Inflammatory macrophage treated with lipopolysaccharide for 4 hours (primary cell): ENCODE results near the gene ANGPT4.

ENCODE experiments used
- DNase-seq: peaks from one replicate; pipeline ENCODE4 v3.0.0-alpha.2; 2020

Gene ANGPT4

DNA sequence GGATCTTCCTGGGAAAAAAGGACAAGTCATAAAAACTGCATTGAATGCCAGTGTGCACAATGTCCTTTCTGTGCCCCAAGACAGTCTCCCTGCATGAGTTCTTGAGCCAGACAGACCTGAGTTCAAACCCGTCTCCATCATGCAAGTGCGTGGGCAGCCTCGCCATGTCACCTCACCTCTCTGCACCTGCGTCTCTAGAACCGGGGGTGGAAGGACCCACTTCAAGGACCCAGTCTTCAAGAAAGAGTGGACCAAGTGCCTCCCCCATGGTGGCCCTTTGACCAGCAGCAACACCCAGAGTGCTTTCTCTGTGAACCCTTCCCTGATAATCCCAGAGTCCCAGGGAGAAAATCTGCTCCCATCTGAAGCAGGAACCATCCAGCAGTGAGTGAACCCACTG is 23.5 kb upstream of the ANGPT4 start:
- no peak for DNase-seq

DNA sequence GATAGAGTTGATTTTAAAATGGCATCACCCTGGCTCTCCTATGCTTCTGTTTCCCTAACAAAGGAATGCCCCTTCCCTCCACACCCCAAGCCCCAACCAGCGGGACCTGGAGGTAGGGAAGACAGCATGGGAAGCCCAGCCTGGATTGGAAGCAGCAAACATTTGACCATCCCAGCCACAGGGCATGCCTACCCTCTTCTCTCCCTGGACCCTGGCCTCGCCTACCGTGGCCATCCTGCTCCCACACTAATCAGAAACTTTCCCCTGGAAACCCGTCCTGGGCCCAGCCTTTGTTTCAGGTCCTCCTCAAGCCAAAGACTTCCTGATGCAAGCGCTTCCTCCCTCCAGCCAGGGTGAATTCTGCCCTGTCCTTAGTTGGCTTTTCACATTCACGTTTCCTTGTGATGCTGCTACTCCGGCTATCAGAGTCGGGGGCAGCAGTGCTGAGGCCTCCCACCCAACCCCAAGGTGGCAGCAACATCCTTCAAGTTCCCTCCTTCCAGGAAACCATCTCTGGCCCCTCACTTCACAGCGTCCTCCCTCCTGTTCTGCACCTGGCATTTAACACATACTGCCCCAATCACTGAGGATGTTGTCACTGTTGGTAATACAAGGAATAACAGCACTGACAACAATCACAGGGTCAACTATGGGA is 18.2 kb upstream of the ANGPT4 start:
- no peak for DNase-seq

DNA sequence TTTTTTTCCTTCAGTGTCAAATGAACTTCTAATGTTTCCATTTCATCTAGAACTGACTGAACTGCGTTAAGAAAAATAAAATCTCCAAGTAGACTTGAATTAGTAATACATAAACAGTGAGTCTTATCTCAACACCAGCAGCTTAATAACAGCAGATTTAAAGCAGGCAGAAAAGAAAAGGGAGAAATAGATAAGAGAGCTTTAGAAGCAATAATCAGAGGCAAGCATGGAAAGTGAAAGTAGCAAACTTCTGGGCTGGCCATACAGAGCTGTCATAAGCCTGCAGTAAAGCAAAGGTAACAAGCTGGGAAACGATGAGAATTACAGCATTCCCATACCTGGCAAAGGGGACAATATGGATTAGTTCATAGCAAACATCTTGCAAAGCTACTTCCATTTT is 16.9 kb upstream of the ANGPT4 start:
- DNase-seq: no peak

DNA sequence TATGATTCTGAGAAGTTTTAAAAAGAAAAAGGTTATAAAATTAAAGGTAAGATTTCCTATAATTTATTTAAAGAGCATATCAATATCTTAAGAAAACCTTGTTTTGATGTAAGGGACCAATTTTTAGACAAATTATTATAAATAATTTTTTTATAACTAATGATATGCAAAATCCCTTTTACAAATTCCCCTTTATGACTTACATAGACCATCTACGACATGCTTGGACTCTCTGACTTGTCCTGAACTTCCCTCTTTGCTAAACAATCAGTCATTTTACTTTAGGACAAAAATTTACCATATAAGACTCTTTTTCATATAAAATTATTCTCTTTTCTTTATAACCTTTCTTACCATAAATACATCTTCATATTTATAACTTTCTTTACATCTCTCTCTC is 15.3 kb upstream of the ANGPT4 start:
- DNase-seq: no peak

DNA sequence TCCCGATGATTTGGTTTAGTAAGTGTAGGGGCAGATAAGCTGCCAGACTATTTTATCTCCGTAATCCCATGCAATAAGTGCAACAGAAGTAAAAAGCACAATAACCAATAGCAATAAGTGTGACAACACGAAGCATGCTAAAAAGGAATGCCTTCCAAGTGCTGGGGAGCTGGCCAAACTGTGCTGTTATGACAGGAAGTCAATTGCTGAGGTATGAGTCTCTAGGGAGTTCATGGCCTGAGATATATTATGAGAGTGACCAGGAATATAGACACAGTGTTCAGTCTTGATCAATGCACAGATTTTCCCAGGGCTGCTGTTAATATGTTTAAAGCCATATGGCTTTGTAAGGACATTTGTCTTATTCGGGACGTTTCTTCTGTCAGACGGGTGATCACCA is 10.5 kb upstream of the ANGPT4 start:
- DNase-seq: no peak

DNA sequence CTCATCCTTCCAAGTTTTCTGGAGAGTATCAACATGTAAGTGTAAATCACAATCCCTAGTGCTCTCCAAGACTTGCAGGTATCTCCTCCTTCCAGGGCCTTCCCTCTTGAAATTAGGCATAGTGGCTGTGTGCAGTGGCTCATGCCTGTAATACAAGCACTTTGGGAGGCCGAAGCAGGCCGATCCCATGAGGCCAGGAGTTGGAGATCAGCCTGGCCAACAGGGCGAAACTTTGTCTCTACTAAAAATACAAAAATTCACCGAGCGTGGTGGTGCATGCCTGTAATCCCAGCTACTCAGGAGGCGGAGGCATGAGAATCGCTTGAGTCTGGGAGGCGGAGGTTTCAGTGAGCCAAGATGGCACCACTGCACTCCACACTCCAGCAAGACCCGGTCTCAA is 9.4 kb upstream of the ANGPT4 start:
- no peak for DNase-seq

DNA sequence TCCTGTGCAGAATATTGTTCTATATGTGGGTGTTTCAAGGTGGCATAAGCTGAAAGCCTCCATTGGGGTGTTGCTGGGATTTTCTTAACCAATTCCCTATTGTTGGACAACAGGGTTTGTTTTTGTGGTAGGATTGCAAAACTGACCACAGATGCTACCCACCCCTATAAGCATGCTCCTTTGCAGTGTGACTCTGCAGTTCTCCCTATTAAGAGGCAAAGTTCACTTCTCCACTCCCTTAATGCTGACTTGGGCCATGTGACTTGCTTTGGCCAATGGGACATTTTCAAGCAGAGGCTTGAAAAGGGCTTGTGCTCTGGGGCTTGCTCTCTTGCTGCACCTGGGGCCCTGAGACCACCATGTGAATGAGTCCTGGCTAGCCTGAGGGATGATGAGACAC is 8.5 kb upstream of the ANGPT4 start:
- peak; percentile 74 for DNase-seq

DNA sequence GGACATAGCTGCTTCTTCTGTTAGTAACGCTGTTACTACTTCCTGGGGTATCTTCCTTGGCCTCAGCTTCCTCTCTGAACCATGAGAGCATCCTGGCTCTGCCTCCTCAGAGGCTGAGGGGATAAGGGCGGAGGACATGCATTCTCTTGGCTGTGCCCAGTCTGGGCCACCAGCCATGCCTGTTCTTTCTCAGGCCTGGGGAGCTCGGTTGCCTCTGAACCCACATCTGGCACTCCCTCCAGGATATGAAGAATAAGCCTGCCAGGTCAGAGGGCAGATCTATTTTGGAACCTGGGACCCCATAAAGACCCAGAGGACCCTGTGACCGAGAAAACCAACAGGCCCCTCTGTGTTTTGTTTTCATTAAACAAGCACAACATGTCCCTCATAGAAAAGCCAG is 6.6 kb upstream of the ANGPT4 start:
- DNase-seq: no peak

DNA sequence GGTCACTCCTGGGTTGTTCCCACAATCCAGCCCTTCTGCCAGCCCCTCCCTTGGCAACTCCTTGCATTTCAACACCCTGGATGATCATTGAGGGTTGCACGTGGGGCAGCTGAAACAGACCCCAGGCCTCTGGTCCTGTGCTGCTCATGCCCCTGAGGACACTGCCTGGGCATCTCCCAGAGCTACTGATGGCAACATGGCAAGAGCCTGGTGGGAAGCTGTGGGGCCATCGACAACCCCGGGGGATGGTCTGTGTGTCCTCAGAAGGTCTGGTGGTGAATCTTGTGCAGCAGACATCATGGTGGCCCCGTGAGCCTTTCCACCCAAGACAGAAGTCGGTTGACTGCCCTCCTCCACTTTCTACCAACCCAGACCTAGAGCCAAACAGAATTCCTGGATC is 4.9 kb upstream of the ANGPT4 start:
- no peak for DNase-seq

DNA sequence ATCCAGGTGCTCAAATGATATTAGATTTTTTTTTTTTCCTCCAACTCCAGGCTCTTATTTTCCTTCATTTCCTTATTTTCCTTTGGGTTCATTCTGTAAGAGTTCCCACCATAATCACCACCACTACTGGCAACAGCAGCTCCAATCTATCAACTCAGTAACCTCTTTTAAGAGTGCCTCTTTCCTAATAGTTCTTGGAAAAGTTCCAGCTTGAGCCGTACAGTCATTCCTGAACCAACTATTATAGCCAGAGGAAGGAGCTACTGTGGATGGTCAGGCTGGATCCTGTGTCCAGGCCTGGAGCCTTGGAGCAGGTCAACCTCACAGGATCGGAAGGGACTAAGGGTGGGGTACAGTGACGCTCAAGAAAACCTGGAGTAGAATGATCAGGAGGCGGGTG is 4.2 kb upstream of the ANGPT4 start:
- no peak for DNase-seq

DNA sequence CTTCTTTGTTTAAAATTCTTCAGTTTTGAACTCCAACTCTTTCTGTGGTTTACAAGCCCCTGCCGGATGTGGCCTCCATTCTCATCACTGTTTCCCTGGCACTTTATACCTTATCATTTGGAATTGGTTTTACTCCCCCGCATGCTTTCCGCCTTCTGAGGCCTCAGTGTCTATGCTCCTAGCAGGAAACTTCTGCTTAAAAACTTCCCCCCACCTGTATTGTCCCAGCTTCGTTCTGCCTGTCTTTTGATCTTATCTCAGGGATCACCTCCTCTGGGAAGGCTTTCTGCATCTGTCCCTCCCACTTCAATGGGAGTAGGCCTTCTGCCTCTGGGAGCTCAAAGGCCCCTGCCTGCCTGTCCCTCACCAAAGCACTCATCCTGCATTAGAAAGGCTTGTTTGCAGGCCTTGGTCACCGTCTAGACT is 3.4 kb upstream of the ANGPT4 start:
- no peak for DNase-seq

DNA sequence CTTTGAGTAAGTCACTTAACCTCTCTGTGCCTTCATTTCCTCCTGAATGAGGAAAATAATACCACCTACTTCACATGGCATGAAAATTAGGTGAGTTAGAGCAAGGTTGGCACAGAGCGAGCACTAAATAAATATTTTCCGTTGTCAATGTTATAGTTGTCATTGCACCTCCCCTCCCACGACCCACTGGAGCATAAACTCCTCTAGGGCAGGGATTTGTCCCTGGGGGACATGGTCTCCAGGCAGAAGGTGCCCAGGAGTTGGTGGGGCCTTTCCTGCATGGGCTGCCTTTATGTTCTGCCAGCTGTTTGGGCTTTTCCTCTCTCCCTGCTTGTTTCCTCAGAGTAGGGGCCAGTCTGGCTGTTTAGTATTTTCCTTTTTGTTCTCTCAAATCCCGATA is 1.3 kb upstream of the ANGPT4 start:
- no peak for DNase-seq

DNA sequence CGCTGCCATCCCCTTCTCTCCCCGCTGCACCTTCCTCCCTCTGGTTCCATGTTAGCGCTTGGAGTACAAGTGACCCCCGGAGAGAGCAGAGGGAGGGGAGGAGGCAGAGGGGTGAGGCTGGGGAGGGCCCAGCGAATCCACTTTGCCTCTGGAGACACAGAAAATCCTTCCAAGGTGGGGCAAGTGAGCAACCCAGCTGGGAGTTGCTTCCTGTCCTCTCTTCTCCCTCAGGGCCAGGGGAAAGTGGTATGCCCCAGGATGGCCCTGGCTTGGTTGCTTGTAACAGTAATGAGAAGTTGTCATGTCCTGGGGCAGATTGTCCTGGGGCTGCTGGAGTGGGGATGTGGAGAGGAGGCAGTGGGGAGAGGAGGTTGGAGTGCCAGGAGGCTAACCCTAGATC is 691 bp upstream of the ANGPT4 start:
- no peak for DNase-seq

DNA sequence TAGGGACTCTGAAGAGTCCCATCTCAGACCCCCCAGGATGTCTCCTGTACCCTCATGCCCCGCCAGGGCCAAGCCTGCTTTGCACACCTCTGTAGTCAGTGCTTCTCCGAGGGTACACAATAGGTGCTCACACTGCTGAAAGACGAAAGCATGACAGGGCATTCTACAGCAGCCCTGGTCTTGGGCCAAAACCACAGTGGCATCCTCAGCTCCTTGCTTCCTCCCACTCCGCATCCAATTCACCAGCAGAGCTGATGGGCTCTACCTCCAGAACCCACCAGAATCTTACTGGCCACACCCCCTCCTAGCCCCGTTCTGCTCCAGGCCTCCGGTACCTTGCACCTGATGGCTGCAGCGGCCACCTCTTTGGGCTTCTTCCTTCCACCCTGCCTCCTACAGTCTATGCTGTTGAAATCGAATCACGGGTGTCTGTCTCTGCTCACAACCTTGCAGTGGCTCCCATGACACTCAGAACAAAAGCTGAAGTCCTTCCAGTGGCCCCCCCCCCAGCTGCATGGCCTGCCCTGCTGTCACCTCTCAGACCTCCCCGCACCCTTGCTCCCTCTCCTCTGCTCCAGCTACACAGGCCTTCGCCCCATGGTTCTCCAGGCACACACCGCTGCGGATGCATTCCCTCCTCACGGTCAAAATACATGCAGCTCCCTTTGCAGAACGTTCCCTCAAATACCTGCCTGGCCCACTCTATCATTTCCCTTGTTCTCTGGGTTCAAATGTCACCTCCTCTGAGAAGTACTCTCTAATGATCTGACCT is 1.2 kb downstream of the ANGPT4 start:
- no peak for DNase-seq

DNA sequence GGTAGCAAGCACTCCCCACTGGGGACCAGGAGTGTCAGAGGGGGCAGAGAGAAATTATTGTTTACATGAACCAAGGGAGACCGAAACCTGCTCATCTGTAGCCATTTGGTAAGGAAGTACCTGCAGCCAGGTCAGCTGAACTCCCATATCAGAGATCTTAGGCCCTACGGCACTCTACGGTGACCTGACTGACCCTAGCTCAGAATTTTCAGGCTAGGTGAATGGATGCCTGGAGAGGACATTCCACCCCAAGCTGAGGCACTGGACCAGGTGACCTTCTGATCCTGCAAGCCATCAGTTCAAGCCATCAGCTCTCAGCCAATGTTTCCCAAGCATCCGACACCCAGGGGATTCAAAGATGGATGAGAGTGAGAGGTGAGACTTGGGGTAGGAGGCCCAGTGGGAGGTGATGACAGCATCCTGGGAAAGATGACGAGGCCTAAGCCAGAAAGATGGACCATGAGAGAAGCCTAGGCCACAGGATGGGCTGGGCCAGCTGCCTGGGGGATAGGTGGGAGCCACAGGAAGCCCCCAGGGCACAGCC is 2.8 kb downstream of the ANGPT4 start:
- no peak for DNase-seq

DNA sequence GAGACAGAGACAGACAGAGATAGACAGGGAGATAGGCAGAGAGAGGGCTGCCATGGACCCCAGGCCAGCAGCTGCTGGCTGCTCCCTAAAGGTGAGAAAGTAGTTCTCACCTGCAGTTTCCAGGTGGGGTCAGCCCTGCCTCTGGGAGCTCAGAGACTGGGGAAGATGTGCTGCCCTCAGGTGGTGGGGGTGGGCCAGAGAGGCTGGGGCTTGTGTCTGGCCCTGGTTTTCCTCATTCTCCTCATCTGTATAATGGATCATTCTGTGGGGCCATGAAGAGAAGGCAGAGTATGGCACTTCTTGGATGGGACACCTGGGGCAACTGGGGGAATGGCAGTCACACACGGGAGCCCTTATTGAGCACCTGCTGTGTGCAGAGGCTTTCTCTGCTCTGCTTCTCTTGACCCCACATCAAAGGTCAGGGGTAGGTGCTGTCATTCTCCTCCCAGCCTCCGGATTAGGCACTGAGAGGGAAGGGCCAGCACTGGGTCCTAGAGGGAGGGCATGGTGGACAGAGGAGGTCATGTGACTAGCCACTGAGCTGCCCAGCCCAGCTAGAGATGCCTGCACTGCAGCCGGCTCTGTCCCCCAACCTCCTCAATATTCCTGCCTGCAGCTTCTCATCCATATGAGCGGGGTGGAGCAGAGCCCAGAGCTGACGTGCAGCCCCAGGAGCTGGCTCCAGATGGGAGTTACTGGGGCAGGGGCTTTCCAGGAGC is 4.1 kb downstream of the ANGPT4 start:
- no peak for DNase-seq

DNA sequence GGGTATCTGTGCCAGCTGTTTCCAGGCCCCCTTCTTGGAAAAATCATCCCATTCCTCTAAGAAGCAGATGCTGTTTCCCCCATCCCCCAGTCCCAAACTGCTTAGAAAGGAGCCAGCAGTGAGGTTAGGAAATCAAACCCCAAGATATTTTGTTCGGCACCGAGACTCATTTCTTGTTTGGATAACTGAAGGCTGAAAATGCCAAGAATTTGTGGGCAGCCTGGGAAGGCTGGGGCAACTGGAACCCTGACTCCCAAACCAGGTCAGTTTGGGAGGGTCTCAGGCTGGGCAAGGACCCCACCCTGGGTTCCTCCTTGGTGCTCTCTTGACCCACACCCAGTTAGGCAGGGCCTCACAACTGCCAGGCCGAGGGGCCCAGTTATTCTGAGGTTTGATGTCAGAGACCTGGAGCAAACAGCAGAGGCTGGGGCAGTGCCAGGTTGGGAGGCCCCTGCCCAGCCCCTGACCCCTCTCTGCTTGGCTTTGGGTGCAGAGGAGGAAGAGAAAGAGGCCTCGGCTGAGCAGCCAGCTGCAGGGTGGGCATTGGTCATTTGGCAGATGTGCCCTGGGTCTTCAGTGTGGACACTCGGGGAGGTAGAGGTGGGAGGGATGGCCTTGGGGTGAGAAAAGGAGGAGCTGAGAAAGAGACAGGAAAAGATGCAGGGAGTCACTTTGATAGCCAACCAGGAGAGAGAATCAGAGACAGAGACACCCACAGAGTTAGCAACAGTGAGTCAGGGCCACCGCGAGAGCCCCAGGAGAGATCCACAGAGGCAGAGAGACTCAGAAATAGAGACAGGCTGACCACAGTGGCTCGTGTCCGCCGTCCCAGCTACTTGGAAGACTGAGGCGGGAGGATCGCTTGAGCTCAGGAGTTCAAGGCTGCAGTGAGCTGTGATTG is 5.0 kb downstream of the ANGPT4 start:
- no peak for DNase-seq

DNA sequence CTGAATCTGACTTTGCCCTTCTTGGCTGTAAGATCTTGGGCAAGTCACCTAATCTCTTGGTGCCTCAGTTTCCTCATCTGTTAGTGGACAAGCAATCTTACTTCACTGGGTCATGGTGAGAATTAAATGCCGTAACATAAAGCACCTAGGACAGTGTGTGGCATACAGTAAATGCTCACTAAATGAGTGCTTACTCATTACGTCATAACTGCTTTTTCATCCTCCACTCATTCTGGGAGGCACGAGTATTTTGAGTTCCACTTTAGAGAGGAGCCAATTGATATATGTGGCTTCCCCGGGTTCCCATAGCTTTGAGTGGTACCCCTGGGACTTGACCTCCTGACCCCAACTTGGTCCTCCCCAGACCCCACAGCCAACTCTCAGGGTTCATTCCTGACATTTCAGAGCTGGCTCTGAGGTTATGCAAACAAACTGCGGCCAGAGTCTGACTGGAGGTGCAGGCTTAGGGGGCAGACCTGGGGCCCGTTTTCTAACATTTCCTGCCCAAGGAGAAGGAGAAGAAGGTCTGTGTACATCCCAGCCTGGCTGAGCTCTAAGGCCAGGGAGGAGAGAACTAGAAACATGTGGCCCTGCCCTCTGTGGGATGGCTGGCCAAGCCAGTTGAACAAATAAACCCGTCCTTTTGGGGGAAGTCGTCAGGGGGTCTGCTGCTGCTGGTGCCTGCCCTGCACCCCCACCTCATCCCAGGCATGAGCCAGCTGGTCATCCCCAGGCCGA is 5.8 kb downstream of the ANGPT4 start:
- DNase-seq: no peak

DNA sequence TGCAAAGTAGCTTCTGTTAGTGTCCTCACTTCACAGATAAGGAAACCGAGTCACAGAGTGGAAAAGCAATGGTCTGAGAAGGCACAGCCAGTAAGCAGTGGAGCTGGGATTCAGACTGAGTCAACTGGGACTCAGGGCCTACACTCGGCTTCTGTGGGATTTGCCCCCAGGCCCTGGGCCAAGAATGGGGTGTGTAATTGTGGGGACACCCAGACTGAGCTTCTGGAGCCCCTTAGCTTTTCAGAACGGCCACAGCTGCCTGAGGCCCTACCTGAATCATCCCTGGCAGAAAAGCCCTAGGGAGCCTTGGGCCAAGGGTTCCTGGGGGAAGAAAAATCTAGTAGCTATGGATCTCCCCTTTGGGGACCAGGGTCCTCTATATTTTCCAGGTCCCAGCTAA is 6.5 kb downstream of the ANGPT4 start:
- no peak for DNase-seq

DNA sequence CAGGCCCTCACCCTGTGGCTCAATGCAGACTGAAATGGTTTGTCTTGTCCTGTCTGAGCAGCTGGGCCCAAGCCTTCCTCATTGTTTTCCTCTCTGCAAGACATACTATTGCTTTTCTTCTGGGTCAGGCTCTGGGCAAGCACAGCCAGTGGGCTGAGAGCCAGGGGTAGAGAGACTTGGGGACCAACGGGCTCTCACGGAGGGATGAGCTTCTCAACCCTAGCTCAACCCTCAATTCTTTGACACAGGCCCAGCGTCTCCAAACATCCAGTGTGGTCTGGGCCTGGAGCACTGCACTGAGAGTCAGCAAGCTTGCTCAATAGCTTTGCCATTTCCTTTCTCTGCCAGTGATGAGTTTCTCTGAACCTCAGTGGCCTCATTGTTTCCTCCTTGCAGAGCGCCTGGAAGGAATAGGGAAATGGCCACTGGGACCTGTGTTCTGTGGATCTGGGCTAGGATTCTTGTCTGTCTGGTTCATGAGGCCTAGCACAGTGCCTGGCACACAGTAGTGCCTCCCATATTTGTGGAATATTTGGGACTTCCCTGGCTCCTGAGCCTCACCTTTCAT is 9.3 kb downstream of the ANGPT4 start:
- peak; percentile 30 for DNase-seq

DNA sequence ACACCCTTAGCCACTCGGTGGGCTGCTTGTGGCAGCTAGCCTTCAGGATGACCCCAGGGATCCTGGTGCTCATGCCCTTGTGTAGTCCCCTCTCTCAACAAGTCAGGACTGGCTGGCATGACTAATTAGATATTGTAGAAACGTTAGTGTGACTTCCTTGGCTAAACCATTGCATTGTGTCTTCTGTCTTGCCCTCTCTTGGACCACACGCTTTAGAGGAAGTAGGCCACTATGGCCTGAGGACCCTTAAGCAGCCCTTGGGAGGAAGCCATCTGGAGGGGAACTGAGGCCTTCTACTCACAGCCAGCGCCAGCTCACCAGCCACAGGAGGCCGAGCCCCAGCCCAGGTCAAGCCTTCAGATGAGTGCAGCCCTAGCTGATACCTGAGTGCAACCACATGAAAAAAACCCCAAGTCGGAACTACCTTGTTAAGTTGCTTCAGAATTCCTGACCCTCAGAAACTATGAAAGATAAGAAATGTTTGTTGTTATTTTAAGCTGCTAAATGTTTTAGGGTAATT is 10.1 kb downstream of the ANGPT4 start:
- peak; percentile 13 for DNase-seq
